Activated CD4-positive, CD25-positive, alpha-beta regulatory T cell treated with anti-CD3 and anti-CD28 coated beads, Interleukin-2, amount 50 U/mL, for 16 hours (primary cell): Measurements from ENCODE around the gene SMYD3.

ENCODE experiments used
- DNase-seq: peaks from one replicate; pipeline ENCODE4 v3.0.0-alpha.2; 2020; ENCODE audit warnings: low read depth, low spot score

SMYD3 gene

DNA sequence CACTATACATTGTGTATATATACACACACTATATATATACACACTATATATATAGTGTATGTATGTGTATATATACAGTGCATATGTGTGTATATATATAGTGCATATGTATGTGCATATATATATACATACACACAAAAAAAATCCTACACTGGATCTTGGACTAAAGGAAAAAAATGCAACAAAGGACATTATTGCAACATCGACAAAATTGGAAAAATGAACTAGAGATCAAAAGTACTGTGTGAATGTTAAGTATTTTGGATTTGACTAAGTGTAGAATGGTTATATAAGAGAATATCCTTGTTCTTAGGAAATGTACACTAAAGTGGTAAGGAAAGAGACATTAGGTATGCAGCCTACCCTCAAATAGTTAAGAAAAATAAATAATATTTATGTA is 36.5 kb downstream of the SMYD3 start:
- no peak for DNase-seq

DNA sequence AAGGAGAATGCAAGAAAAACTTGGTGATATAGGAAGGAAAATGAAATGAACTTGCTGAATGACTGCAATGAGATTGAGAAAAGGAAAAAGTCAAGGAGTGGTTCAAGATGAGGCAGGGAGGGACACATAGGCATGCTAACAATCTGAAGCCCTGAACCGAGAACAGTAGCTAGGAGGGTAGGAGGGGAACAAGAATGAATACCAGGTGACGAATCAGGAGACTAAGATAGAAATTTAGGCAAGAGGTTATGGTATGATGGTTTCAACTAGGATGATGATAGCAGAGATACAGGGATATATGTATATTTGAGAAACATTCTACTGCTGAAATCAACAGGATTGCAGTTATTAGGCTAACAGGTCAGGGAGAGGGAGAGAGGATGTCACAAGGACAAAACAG is 44.1 kb downstream of the SMYD3 start:
- DNase-seq, result no peak

DNA sequence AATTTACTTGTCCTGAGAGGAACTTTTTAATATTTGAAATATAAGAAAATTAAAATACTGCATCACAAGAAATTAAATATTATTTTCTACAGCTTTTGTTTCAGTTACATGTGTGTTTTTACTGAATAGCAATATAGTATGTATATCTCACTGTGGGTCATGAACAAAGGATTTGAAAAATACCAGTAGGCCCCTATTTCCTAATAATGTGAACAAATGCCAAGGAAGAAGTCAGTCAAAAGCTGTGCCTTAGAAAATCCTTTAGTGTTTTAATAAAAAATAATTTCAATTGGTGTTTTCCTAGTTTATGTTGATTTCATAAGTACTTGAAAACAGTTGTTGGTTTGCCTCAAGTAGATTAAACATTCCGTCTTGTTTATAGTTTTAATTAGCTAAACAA is 46.7 kb downstream of the SMYD3 start:
- no peak for DNase-seq

DNA sequence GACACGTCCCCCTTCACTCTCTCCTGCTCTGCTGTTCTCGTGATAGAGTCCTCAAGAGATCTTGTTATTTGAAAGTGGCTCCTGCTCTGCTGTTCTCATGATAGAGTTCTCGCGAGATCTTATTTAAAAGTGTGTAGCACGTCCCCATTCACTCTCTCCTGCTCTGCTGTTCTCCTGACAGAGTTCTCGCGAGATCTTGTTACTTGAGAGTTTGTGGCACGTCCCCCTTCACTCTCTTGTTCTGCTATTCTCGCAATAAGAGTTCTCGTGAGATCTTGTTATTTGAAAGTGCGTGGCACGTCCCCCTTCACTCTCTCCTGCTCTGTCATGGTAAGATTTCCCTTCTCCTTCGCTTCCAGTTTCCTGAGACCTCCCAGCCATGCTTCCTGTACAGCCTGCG is 47.9 kb downstream of the SMYD3 start:
- no peak for DNase-seq

DNA sequence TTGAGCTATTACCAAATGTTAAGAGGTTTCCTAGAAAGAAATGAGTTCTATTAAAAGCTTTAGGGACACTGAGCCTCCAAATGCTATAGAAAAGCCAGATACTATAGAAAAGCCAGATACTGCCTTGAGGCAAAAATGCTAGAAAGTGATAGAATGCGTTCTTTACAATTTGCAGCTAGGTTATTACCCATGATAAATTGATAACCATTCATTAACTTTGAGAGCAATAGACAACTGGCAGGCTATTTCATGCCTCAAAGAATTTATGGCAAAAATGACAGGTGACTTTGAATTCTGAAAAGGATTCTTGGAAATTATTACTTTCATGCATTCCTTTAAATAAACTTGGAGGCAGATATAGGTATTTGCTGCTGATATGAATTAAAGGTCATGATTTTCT is 51.6 kb downstream of the SMYD3 start:
- no peak for DNase-seq

DNA sequence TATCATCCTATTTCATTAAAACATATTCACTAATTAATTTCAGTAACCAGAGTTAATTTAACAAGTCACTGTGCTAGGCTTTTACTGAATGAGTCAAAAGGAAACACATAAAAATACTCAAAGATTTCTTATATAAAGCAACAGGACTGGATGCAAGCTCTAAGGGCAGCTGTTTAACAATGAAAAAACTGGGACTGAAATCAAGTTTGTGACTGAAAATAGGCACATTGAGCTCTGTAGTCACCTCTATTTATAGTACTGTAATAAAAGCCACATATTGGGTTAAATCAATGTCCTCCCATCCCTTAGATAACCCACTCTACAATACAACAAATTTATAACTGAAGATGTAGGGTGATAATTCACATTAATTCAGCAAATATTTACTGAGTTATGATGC is 52.4 kb downstream of the SMYD3 start:
- no peak for DNase-seq

DNA sequence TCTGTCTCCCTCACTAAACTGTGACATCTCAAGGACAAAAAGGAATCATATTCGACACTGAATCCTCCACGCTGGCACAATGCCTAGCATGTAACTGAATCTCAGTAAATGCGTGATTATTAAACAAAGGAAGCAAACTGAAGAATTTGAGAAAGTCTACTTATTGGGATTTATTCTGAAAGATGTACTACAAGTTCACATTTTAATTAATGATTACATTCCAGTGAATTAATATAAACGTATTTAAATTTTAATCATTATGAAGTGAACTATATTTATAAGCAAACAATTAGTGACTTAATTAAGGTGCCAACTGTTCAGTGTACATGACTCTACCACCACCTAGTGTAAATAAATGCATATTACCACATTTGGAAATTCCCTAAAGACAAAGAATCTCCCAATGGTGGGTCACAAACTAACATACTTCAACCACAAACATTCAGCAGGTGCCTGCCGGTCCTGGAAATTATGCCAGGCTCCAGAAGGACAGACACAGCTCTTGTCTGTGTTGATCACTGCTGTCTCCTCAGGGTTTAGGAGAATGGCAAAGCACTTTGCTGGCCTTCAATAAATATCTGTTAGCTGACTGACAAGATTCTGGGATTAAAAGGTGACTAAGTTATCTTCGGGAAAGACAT is 56.3 kb downstream of the SMYD3 start:
- DNase-seq, result no peak

DNA sequence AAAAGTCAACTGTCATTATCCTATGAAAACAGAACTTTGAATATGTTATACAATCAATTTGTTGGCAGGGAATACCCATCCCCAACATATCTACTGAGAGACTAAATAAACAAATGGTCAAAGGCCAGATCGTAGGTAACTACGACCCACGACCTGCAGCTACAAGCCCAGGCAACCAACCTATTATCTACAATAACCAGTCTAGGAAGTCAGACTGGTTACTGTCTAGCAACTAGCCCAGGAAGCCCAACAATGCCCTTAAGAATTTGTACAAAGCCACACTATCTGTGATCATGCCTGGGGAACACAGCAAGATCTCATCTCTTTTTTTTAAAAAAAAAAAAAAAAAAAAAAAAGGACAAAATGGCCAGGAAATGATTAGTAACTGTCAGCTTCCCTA is 58.7 kb downstream of the SMYD3 start:
- no peak for DNase-seq

DNA sequence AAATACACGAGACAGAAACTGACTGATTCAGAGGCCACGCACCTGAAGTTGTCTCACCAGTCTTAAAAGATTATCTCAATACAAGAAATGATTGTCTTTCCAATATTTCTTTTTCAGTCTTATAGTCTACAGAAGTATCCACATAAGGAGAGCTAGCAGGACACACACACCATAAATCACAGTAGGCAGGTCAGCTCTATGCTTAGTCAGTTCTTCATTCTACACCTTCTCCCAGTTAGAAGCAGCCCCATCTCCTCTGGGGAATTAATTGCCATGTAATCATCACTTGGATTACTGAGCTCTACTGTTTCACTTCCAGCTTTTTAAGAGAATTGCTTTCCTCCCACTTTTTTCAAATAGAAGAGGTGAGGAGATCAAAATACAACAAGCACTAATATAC is 59.6 kb downstream of the SMYD3 start:
- DNase-seq, result no peak

DNA sequence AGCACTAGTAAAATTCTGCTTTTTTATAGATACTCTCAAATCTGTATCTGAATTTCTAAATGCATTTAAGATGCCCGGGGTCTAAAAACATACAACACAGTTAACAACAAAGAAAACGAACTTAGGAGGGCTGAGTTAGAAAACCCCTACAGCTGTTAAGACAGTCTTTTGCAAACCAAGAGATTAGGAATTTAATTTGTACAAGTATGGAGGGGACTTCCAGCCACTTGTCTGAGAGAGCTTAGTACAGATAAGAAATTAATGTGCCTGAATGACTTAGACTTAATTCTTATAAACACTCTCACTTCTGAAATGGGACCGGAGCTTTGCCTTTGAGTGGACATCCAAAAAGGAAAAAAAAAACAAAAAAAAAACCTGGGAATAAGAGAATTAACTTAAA is 61.6 kb downstream of the SMYD3 start:
- DNase-seq, result no peak

DNA sequence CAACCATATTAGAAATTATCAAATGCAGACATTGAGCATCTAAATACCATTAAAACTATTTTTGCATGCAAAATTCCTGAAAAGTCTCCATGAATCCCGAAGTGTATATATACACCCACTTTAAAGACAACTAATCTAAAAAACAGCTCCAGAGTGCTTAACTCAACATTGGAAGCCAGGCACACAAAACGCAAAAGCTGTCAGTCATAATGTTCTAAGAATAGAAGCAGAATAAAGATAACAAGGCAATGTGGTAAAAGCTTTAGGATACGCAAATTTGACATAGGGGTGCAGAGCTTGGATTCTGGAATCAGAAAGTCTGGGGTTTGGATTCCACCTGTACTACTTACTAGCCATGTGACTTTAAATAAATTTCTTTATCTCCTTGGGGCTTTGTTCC is 62.5 kb downstream of the SMYD3 start:
- DNase-seq, result no peak

DNA sequence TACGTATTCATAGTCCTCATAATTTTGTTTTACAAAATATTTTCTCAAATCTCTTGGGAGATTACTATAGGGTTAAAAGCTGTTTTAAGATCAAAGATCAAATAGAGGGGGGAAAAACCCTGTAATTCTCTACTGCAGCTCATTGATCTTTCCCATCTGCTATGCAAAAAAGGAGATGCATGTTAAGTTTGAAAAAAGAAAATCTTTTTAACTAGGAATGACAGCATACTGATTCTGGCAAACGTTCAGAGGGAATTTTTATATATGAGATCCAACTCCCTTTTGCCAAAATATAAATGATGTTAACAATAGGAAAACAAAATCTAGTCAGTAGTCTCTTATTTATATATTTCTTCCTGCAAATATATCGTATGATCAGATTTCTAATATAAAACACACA is 69.1 kb downstream of the SMYD3 start:
- DNase-seq, result no peak

DNA sequence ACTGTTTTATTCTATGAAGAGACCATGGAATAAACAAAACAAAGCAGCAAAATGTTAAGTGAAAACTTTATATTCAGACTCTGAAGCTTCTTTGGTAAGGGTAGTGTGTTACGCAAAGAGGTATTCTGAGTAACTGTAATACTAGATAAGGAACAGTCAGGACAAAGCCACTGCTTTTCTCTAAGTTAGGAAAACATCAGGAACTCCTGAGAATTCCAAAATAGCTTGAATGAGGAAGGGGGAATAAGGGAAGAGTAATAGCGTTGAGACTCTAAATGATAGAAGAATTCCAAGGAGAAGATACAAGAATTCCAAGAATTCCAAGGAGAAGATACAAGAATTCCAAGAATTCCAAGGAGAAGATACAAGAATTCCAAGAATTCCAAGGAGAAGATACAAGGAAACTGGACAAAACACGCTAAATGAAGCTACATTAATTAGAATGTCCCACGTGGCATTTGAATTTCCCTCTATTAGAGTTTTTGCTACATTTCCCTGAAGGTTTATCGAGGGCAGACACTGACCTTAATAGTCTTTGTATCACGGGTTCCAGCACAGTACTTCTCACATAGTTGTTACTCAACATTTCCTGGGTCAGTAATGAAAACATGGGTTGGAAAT is 71.5 kb downstream of the SMYD3 start:
- no peak for DNase-seq

DNA sequence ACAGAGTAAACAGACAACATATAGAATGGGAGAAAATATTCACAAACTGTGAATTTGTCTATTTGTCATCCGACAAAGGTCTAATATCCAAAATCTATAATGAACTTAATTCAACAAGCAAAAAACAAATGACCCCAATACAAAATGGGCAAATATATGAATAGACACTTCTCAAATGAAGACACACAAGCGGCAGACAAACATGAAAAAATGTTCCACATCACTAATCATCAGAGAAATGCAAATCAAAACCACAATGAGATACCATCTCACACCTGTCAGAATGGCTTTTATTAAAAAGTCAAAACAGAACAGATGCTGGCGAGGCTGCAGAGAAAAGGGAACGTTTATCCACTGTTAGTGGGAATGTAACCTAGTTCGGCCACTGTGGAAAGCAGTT is 72.7 kb downstream of the SMYD3 start:
- no peak for DNase-seq

DNA sequence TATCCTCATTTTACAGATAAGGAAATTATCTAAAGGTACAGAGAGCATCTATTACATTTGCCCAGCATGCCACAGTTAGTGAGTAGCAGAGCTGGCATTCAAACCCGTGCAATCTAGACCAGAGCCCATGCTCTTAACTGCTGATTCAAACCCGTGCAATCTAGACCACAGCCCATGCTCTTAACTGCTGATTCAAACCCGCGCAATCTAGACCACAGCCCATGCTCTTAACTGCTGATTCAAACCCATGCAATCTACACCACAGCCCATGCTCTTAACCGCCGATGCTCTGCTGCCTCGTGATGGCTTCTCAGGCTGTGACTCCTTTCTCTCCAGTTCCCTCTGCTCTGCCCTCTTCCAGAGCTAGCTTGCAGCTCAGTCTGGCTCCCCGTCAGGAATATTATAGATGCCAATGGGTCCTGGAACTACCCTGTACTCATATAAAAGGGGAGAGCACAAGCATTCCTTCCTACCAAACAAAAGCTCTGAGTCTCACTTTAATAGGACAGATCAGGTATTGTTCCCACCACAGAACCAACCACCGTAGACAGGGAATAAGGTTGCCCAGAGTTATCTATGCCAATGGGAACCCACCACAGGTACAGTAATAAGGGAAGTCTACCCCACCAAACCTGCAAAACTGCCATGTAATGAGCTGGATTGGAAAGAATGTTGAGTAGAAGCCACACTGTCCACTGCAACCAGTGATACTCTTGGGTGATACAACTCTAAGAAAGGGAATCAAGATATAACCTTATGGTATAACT is 78.4 kb downstream of the SMYD3 start:
- DNase-seq, result no peak

DNA sequence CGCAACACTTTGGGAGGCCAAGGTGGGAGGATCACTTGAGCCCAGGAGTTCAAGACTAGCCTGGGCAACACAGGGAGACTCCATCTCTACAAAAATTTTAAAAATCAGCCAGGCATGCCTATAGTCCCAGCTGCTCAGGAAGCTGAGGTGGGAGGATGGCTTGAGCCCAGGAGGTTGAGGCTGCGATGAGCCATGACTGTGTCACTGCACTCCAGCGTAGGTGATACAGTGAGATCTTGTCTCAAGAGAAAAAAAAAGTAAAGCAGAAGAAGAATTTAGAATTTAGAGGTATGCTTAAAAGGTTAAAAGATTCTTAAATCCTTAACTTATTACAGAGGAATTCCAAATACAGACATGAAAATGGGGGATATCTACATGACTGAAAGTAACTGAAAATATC is 79.5 kb downstream of the SMYD3 start:
- DNase-seq, result no peak

DNA sequence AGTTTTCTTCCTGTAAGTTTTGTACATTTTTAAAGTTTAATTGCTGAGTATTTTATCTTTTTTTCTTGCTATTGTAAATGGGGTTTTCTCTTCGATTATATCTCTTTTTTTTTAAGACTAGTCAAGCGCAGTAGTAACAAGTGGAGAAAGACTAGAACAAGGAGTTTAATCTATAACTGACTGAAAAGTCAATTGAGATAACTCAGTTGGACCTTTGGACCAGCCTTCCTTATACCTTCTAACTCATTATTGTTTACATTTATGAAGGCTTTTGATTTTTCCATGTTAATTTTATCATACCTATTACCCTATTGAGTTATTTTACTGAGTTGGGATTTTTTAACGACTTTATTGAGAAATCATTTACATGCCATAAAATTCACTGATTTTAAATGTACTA is 81.2 kb downstream of the SMYD3 start:
- no peak for DNase-seq

DNA sequence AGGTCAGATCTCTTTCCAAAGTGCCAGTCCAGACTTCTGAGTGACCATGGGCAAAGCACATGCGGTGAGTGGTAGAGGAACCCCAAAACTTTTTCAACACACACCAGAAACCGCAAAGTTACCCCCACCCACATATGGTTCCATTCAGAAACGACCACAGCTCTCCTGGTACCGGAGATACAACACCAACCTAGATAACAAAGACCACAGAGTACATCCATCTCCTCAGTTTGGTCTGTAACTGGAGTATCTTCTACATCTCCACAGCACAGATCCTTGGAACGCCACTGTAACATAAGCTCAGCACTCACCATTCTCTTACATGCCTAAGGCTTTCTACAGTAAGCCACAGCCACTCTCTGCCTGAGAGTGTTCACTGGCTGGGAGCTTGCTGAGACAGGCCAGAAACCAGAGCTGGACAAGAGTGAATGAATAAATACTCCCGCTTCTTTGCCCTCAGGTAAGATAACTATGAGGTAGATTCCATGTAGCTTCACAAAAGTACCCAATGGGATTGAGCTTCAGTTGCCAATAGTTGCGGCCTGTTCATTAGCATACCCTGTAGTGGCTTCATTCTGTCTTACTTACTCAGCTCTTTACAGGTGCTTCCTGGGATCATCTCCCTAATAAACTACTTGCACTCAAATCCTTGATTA is 81.8 kb downstream of the SMYD3 start:
- no peak for DNase-seq

DNA sequence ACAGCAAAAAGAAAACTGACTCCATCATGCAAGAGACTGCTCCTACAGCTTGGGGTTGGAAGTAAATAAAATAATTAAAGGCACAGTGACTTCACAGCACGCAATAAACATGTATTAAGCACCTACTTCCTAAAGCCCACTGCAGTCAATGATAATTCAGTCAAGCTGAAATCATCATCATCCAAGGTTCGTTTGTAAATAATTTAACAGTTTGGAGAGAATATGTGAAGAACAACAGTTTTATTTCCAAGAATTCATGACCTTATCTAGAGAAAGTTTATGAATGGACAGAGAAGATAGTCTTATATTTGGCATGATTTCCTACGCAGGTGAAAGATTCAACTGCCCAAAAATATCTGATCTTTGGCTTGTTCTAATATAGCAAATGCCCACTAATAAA is 86.8 kb downstream of the SMYD3 start:
- DNase-seq, result no peak

DNA sequence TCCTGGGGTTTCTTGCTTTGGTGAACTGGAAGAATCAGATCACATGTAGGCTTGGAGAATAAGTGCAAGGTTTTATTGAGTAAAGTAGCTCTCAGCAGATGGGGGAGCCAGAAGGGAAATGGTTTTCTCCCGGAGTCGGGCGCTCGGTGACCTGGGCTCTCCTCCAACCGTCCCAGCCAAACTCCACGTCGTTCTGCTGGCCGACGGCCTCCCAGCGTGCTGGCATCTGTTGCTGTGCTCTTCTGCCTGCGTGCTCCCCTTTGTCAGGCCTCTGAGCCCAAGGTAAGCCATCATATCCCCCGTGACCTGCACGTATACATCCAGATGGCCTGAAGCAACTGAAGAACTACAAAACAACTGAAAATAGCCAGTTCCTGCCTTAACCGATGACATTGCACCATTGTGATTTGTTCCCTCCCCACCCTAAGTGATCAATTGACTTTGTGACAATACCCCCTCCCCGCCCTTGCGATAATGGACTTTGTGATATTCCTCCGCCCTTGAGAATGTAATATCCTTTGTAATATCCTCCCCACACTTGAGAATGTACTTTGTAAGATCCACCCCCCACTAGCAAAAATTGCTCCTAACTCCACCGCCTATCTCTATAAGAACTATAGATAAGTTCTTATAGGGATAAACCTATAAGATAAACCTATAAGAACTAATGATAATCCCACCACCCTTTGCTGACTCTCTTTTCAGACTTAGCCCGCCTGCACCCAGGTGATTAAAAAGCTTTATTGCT is 88.3 kb downstream of the SMYD3 start:
- DNase-seq, result no peak

DNA sequence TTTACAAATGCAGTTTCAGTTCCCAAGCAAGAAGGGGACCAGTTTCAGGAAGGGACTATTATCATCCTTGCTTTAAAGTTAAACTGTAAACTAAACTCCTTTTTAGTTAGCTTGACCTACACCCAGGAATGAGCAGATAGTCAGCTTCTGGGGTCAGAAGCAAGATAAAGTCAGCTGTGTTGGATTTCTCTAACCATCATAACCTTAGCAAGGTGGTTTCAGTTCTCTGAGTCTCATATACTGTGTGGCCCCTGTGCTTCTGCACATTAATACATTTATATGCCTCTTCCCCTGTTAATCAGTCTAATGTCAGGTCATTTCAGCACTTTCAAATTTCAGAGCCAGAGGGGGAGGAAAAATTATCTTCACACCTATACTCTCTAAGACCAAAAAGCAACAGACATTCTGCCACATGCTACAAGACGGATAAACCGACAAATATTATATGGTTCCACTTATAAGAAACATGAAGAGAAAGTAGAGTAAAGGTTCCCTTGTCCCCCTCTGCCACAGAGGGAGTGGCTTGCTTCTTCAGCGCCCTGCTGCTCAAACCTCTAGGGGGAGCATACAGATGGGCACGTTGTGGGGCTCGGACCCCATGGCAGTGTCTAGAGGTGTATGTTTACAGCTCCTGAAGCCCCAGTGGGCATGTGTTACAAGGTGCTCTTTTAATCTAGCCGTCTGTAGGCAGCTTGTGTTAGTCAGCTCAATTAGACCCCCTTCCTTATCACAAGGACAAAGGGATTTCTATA is 89.1 kb downstream of the SMYD3 start:
- no peak for DNase-seq
